GM23248 (cell line): ENCODE results near the gene KDM3B.

Experiments used
- EZH2 ChIP-seq: fragments of 200-600 bp; sonication (generic); IDR thresholded peaks from 2 replicates; pipeline ENCODE4 v1.6.1; 2018; ENCODE audit warnings: antibody characterized with exemption, mild to moderate bottlenecking; ENCODE audit not compliant: insufficient read depth, poor library complexity, severe bottlenecking
- EZH2phosphoT487 ChIP-seq: fragments of 200-600 bp; sonication (generic); IDR thresholded peaks from 2 replicates; pipeline ENCODE4 v1.6.1; 2018; ENCODE audit warnings: antibody characterized with exemption, moderate library complexity, mild to moderate bottlenecking, low read depth; ENCODE audit not compliant: insufficient read depth

- TF ChIP-seq EZH2, result no peak
- TF ChIP-seq EZH2phosphoT487, result no peak
These were observed 7.4 kb upstream of the KDM3B start for GRCh38 chr5:138344887-138345622.
